GM19372 (cell line): ENCODE data around the gene GALNT2.

Source experiments
- ATAC-seq: cut with Tn5 transposase; IDR thresholded peaks from one replicate; pipeline ENCODE4 v1.9.1; 2021; ENCODE audit warnings: mild to moderate bottlenecking, low read depth, moderate library complexity; ENCODE audit not compliant: unreplicated experiment

Gene GALNT2

GRCh38 chr1:230284891-230285290, 217.9 kb downstream of the GALNT2 start:
- no peak for ATAC-seq

- no peak for ATAC-seq
Observed at GRCh38 chr1:230285351-230285750, 218.3 kb downstream of the GALNT2 start.

DNA sequence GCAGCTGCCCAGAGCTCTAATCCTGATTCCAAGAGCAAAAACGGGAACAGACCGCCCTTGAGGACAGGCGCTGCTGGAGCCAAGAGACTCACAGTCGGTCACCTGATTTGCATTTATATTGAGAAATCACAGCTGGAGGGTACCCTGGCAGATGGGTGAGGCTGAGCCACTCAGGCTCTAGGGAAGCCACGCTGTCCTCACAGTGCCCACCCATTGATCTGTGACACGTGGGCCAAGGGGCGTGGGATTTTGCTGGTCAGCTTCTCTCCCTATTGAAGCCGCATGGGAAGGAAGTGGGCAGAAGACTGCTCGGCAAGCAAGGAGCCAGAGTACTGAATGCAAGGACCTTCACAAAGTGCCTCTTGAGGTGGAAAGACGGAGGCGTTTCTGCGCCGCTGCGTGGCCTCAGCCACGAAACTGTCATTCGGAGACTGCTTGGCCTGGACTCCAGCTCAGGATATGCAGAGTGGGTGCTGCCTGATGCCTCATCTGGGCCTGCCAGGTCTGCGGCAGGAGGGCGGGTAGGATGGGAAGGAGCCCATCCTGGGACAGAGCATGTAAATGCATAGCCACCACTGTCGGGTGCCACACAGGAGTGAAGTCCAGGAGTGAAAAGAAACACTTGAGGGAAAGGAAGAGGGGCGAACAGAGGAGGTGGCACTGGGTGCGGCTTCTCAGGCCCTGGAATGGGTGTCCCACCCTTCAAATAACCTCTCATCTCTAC, 219.3 kb downstream of the GALNT2 start:
- ATAC-seq = no peak

DNA sequence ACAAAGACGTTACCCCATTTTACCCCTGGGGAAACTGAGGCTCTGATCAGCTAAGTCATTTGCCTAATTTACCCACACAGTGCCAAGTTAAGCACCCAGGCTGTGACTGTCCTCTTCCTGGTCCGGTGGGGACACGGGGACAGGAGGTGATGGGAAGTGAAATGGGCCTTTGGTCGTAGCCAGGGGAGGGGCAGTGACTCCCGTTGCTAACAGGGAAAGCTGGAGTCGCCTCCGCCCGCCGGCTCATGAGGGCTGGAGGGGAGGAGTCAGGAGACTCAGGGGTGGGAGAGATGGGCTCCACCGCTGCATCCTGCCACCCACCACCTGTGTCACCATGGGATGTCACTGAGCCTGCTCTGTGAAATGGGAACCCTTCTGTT, 219.8 kb downstream of the GALNT2 start:
- ATAC-seq = no peak

DNA sequence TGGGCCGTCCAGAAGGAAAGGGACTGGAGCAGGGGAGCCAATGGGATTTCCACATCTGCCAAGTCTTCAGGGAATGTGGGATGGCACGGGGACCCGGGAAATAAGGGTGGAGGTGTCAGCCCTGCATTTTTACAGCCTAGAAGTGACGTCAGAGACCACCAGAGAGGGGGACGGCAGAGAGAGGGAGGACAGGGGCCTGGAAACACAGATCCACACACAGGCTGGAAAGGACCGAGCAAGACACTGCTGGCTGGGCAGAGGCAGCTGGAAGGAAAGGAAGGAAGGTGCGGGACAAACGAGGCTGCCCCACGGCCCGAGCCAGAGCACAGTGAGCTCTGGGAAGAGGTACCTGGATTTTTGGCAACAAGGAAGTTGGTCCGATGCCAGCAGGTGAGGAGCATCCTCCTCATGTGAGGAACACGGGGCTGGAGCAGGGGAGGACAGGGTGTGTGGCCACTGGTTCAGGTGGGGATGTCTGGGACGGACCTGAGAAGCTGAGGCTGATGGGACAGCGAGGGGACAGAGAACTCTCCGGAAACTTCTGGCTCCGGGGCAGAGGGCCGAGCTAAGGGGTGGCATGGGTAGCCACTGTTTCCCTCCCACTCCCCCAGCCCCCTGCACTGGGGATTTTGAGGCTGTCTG, 220.8 kb downstream of the GALNT2 start:
- no peak for ATAC-seq

GRCh38 chr1:230288641-230289349, 221.8 kb downstream of the GALNT2 start:
- no peak for ATAC-seq

GRCh38 chr1:230289350-230289644, 222.3 kb downstream of the GALNT2 start:
- no peak for ATAC-seq

- ATAC-seq = no peak
Observed at GRCh38 chr1:230291731-230292620, 224.9 kb downstream of the GALNT2 start.

DNA sequence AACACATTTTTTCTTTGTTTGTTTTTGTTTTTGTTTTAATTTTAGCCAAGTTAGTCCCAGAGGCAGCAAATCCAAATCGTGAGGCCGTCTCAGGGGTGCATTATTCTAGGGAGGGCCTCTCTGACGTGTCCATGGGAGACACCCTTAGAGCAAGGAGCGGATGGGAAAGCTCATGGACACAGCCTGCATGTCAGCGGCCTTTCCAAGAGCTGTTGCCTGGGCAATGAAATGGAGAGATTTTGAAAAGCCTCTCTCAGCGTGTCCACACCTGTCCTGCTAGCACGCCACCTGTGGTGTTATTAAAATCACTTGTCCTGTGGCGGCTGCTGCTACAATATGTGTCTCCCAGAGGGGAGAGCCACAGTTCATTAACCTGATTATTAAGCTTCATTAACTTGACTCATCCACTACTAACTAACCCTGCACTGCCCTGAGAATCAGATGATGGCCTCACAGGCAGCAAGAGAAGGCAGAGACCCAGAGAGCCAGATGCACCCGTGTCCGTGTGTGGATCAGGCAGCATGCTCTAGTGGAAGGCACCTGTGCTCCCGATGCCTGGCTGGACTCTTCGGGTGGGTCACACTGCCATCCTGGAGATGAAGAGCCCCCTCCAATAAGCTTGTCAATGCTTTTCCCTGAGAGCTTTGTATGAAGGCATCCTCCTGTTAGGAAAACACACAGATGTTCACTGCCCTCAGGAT, 225.8 kb downstream of the GALNT2 start:
- no peak for ATAC-seq

DNA sequence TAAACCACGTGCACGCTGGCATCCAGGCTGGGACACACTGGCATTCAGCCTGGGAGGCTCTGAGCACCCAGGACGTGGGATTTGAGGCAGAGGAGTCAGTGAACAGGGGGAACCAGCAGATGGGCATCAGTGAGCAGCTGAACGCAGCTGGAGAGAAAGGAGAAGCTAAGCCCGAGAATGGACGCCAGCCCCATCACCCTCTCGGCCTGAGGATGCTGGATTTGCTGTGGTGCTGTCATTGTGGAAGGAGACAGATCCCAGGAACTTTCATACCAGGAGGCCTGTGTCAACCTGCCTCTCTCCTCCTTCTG, 226.3 kb downstream of the GALNT2 start:
- no peak for ATAC-seq

- no peak for ATAC-seq
Observed at GRCh38 chr1:230295367-230295766, 228.3 kb downstream of the GALNT2 start.

GRCh38 chr1:230299191-230300006, 232.4 kb downstream of the GALNT2 start:
- no peak for ATAC-seq

DNA sequence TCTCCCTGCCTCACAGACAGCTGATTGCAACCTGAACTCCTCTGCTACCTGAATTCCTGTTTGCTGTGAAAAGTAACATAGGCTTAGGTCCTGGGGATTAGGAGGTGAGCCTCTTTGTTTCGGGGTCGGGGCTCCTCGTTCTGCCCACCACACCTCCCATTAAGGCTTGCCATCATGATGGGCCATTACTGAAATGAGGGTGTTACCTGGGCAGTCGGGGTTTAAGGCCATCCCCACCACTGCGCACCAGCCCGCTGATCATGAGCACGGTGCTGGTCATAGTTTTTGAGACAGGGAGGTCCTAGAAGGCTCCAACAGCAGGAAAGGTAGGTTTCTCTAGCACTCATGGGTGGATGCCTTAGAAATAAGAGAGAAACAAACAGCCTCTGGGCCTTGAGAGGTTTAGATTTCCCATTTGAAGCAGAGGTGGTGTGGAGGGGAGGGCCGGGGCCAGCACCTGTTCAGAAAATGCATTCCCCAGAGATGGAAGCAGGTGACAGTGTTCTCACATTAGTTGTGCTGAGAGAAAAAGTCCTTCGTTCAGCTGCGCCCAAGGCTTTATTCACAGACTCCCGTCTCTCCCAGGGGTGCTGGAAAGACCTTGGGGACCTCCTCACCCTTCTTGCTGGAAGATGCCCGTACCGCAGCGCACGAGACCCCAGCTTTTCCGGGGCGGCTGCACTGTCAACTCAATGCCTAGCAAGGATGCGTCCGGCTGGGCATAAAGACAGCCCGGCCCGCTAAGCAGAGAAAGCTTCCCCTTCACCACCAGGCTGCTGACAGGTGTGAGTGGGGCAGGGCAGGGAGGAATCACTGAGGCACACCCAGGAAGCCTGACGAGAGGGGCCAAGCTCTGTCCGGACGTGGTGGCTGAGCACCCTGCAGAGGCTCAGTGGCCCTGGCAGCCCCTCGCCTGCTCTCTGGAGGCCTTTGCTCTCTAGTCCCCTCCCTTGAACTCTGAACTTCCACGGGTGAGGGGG, 233.6 kb downstream of the GALNT2 start:
- no peak for ATAC-seq

GRCh38 chr1:230301322-230301721, 234.3 kb downstream of the GALNT2 start:
- ATAC-seq = no peak

DNA sequence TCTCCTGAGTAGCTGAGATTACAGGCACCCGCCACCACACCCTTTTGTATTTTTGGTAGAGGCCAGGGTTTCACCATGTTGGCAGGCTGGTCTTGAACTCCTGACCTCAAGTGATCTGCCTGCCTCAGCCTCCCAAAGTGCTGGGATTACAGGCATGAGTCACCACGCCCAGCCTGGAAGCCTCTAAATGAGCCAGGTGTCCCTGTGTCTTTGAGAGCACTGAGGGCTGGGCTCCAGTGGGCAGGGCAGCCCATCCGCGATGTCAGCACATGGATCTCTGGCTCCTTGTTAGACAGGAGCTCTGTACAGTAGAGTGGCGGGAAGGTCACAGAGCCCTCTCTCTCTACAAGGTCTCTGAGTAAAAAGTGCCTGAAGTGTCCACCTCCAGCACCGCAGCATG, 234.8 kb downstream of the GALNT2 start:
- ATAC-seq = no peak

DNA sequence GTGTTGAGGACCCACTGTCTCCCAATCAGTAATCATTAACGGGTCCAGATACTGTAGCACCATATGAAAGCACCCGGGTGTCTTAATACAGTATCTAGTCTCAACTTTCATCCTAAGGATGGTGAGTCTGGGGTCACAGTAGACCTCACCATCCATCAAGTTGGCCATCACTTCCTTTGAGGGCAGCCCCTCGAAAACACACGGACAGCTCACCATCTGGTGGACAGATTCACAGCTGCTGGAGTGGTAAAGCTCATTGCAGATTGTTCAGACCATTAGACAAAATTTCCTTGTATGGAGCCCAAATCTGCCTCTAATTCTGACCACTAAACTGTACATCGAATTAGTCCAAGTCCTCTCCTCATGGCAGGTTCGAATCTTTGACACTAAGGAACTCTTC, 236.0 kb downstream of the GALNT2 start:
- no peak for ATAC-seq

GRCh38 chr1:230303822-230304221, 236.8 kb downstream of the GALNT2 start:
- no peak for ATAC-seq

DNA sequence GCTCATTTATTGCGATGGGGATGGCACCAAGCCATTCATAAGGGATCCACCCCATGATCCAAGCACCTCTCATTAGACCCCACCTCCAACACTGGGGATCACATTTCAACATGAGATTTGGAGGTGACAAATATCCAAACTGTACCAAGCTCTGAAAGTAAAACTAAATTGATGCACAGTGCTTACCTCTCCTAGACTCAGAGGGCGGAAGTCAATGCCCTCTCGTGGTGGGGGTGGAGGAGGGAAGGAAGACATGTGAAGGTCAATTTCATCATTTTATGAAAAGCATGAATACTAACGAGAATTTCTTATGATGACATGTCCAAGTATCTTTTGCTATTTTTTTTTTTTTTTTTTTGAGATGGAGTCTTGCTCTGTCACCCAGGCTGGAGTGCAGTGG, 239.1 kb downstream of the GALNT2 start:
- no peak for ATAC-seq

DNA sequence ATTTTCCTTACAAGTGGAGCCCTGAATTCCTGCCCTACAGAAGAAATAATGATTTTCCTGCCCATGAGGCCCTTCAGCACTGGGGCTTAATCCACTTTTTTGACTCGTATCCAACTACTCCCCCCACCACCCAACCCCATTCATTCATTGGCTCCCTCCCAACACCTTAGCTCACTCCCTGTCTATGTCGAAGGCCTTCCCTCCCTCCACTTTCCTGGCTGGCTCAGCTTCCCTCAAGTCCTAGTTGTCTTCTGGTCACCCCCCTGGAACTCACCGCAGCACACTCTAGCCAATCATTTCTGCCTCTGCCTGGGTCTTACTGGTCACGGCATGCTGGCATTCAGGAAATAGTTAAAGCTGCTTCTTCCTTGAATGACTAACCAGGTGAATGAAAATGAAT, 240.2 kb downstream of the GALNT2 start:
- no peak for ATAC-seq
